Endothelial cell of umbilical vein (primary cell): Measurements from ENCODE around the gene RIOK1. TPM values are rescaled to one million over a fixed set of nuclear protein-coding genes. Genes with fewer than 3 reads are reported as not detected.

Source experiments
- BruUV-seq: library from RNA; stranded (reverse); fragments of 400-500 nt; replicated peaks from 2 replicates; lab custom pipeline; 2021; lab: Mats Ljungman, UMichigan
- CTCF ChIA-PET: fragments of 300-600, 350-600 bp; sonication (Branson Sonifier 250); formaldehyde crosslinking; loops from one replicate; lab custom pipeline; 2021; ENCODE audit warnings: antibody characterized with exemption, inconsistent platforms; lab: Charles Lee
- POLR2A ChIA-PET: fragments of 300-600, 350-600 bp; sonication (Branson Sonifier 250); formaldehyde crosslinking; loops from one replicate; lab custom pipeline; 2021; ENCODE audit warnings: antibody characterized with exemption, inconsistent platforms; lab: Charles Lee
- DNase-seq: peaks from one replicate; pipeline ENCODE4 v3.0.0-alpha.2; 2011; ENCODE audit warnings: low read depth, low spot score
- FAIRE-seq: peaks from 2 replicates; lab custom pipeline; 2011; peaks lifted over from hg19 to GRCh38; lab: Jason Lieb, UNC
- H2AFZ ChIP-seq: 2 replicates; pipeline ENCODE4 v1.6.0; 2012; ENCODE audit warnings: low read depth, low read length, control low read depth, inconsistent platforms
- H3K27ac ChIP-seq: 2 replicates; pipeline ENCODE4 v1.5.1; 2011; ENCODE audit warnings: low read depth, mild to moderate bottlenecking, control low read depth, low read length, moderate library complexity; ENCODE audit not compliant: insufficient read depth
- H3K27me3 ChIP-seq, 2 experiments: 2 replicates each; pipeline versions ENCODE4 v1.6.0 to v1.6.1; 2011; ENCODE audit warnings: low read length in 2 of 2, mixed read lengths in 1 of 2; ENCODE audit not compliant: control insufficient read depth in 2 of 2, insufficient read depth in 2 of 2
- H3K36me3 ChIP-seq, 2 experiments: 2 replicates in 1 of 2; 3 replicates in 1 of 2; pipeline ENCODE4 v1.5.1; 2011; ENCODE audit warnings: low read length in 2 of 2, mild to moderate bottlenecking in 1 of 2, moderate library complexity in 1 of 2; ENCODE audit not compliant: control insufficient read depth in 2 of 2, insufficient read depth in 2 of 2; ENCODE audit errors: extremely low read depth in 1 of 2
- H3K4me1 ChIP-seq: 3 replicates; pipeline ENCODE4 v1.5.1; 2011; ENCODE audit warnings: mild to moderate bottlenecking, low read length; ENCODE audit not compliant: control insufficient read depth, insufficient read depth; ENCODE audit errors: extremely low read depth
- H3K4me2 ChIP-seq: 2 replicates; pipeline ENCODE4 v1.6.1; 2011; ENCODE audit warnings: low read length, control low read depth, mixed read lengths; ENCODE audit not compliant: insufficient read depth
- H3K4me3 ChIP-seq, 3 experiments: fragments of 200-600 bp in 1 of 3; sonication (generic), shearing (Covaris generic) in 1 of 3; replicated peaks in 1 of 3; 2 replicates each; pipeline ENCODE4 v1.5.1; 2011 to 2016; ENCODE audit warnings: control low read depth in 3 of 3, low read length in 3 of 3, mild to moderate bottlenecking in 2 of 3, inconsistent platforms in 1 of 3, low read depth in 1 of 3, moderate library complexity in 1 of 3; ENCODE audit not compliant: insufficient read depth in 1 of 3
- H3K79me2 ChIP-seq: 2 replicates; pipeline ENCODE4 v1.6.0; 2012; ENCODE audit warnings: low read length, inconsistent platforms; ENCODE audit not compliant: control insufficient read depth, insufficient read depth
- H3K9ac ChIP-seq: replicated peaks from 2 replicates; pipeline ENCODE3; 2011; ENCODE audit warnings: low read length, control low read depth; ENCODE audit not compliant: insufficient read depth; ENCODE audit errors: extremely low read depth
- H3K9me1 ChIP-seq: replicated peaks from 3 replicates; pipeline ENCODE4 v1.6.0; 2011; ENCODE audit warnings: mild to moderate bottlenecking, low read length; ENCODE audit not compliant: control insufficient read depth, insufficient read depth; ENCODE audit errors: extremely low read depth
- H3K9me3 ChIP-seq: replicated peaks from 2 replicates; pipeline ENCODE4 v1.5.1; 2012; ENCODE audit warnings: low read length, inconsistent platforms; ENCODE audit not compliant: control insufficient read depth, insufficient read depth
- H4K20me1 ChIP-seq: replicated peaks from 2 replicates; pipeline ENCODE3; 2011; ENCODE audit warnings: mild to moderate bottlenecking, low read length; ENCODE audit not compliant: control insufficient read depth, insufficient read depth; ENCODE audit errors: extremely low read depth
- EZH2 ChIP-seq: IDR thresholded peaks from 2 replicates; pipeline ENCODE4 v1.6.1; 2012; ENCODE audit warnings: borderline replicate concordance, low read depth, mild to moderate bottlenecking, moderate library complexity, low read length, inconsistent platforms; ENCODE audit not compliant: severe bottlenecking
- FOS ChIP-seq: IDR thresholded peaks from 2 replicates; pipeline ENCODE4 v1.6.1; 2011; ENCODE audit warnings: mild to moderate bottlenecking, low read length, moderate library complexity, borderline replicate concordance; ENCODE audit not compliant: insufficient read depth
- GATA2 ChIP-seq: IDR thresholded peaks from 2 replicates; pipeline ENCODE4 v1.7.0; 2011; ENCODE audit warnings: low read depth, mild to moderate bottlenecking, moderate library complexity, mixed read lengths, low read length; ENCODE audit not compliant: insufficient read length, insufficient read depth
- JUN ChIP-seq: IDR thresholded peaks from 2 replicates; pipeline ENCODE4 v1.6.1; 2011; ENCODE audit warnings: borderline replicate concordance, low read depth; ENCODE audit not compliant: insufficient read length, insufficient read depth
- MYC ChIP-seq: IDR thresholded peaks from one replicate; pipeline ENCODE4 v1.6.1; 2011; ENCODE audit warnings: mild to moderate bottlenecking, low read depth, low read length
- POLR2A ChIP-seq: IDR thresholded peaks from 2 replicates; pipeline ENCODE4 v1.6.1; 2012; ENCODE audit warnings: low read depth, mild to moderate bottlenecking, control low read depth, low read length
- POLR2AphosphoS5 ChIP-seq: IDR thresholded peaks from 2 replicates; pipeline ENCODE4 v1.6.1; 2012; ENCODE audit warnings: low read depth, mild to moderate bottlenecking, control low read depth, low read length, moderate library complexity; ENCODE audit not compliant: insufficient read depth
- dilution Hi-C: fragments of 300-500 bp; cut with MboI; formaldehyde crosslinking; loops from one replicate; pipeline ENCODE4 v1.15.0; 2019; ENCODE audit warnings: low sequenced_read_pairs; ENCODE audit not compliant: extremely low pct_ligation_motif_present
- intact Hi-C: fragments of 100-400 bp; cut with micrococcal nuclease; formaldehyde crosslinking; loops from one replicate; pipeline ENCODE4 v1.10.0; 2022
- polyA plus RNA-seq, 4 experiments: library from polyadenylated mRNA; depleted of rRNA in 3 of 4; stranded (reverse) in 3 of 4; unstranded in 1 of 4; fragments of >200 nt; gene quantifications; 2 replicates each; pipeline versions ENCODE4 v1.2.1 to v1.2.3, GENCODE V29; 2011 to 2012; ENCODE audit warnings: missing spikeins in 1 of 4
- total RNA-seq: library from RNA; stranded (reverse); gene quantifications from 2 replicates; pipeline ENCODE4 v1.2.3, GENCODE V29; 2021
- TF ChIP-seq, protein P1 (sequence below): IDR thresholded peaks from 2 replicates; pipeline ENCODE4 v1.6.1; 2011; ENCODE audit not compliant: insufficient read depth, insufficient read length
- TF ChIP-seq, protein P2 (sequence below), 2 donors: IDR thresholded peaks; 1 replicate in 1 of 2; 2 replicates in 1 of 2; pipeline ENCODE4 v1.5.1; 2011; ENCODE audit warnings: low read length in 2 of 2, mild to moderate bottlenecking in 2 of 2, moderate library complexity in 2 of 2, control low read depth in 1 of 2, inconsistent platforms in 1 of 2, low read depth in 1 of 2; ENCODE audit not compliant: insufficient read depth in 1 of 2; ENCODE audit errors: extremely low read depth in 1 of 2

RIOK1 gene
- total and polyA plus RNA-seq, 2 donors (not counting 3 experiments of a cell fraction or from before 2014, with no cell fraction given) = 9.2 to 21.4 TPM

GRCh38 chr6:7391151-7391550 is 1.5 kb downstream of the RIOK1 start:
- H3K79me2 ChIP-seq = peaks cover 35% of the 10 kb centered on the region

More at GRCh38 chr6:7391151-7391550, 1.5 kb downstream of the RIOK1 start:
- Histone ChIP-seq H3K9ac (no peak overlapping the region), H3K27ac (no peak overlapping the region), H3K4me3 (peak overlapping the region in 1 of 3 experiments; percentile 30), H3K4me1 (peaks cover 13% of the 10 kb centered on the region), H3K9me1 (no peaks in the 10 kb centered on the region), H3K4me2 (peak overlapping the region; percentile 87), H4K20me1 (no peaks in the 10 kb centered on the region), H3K9me3 (no peaks in the 10 kb centered on the region), H2AFZ (no peak overlapping the region), H3K36me3 (peaks cover 0 to 8% of the 10 kb centered on the region in 2 experiments), H3K27me3 (no peaks in the 10 kb centered on the region)
- intact Hi-C loops (loop anchor here (10.0 kb wide), 1 partner anchor 674 kb away; the partner anchor contains the start of gene BLOC1S5), dilution Hi-C loops (no loop called here)
- ChIA-PET POLR2A (no interaction called here), CTCF (interaction anchor here (0.6 to 1.5 kb wide), 3 partner anchors 22 to 716 kb away, joined by 3 to 9 read pairs (median 3); partner anchors contain the start of gene SSR1)
- no TSS peak for BruUV-seq
- no peak for DNase-seq
- no peak for FAIRE-seq
- TF ChIP-seq, protein P1, sequence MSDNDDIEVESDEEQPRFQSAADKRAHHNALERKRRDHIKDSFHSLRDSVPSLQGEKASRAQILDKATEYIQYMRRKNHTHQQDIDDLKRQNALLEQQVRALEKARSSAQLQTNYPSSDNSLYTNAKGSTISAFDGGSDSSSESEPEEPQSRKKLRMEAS = no peak
- TF ChIP-seq, protein P2, sequence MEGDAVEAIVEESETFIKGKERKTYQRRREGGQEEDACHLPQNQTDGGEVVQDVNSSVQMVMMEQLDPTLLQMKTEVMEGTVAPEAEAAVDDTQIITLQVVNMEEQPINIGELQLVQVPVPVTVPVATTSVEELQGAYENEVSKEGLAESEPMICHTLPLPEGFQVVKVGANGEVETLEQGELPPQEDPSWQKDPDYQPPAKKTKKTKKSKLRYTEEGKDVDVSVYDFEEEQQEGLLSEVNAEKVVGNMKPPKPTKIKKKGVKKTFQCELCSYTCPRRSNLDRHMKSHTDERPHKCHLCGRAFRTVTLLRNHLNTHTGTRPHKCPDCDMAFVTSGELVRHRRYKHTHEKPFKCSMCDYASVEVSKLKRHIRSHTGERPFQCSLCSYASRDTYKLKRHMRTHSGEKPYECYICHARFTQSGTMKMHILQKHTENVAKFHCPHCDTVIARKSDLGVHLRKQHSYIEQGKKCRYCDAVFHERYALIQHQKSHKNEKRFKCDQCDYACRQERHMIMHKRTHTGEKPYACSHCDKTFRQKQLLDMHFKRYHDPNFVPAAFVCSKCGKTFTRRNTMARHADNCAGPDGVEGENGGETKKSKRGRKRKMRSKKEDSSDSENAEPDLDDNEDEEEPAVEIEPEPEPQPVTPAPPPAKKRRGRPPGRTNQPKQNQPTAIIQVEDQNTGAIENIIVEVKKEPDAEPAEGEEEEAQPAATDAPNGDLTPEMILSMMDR (IDR thresholded peaks at IDR 0.05; ENCODE audit: extremely low read depth in 1 of 2, insufficient read depth in 1 of 2, low read depth in 1 of 2, low read length in 2 of 2) = no peak
- TF ChIP-seq MYC (no peak), GATA2 (no peak), POLR2A (no peak), JUN (no peak), FOS (no peak), POLR2AphosphoS5 (no peak), EZH2 (no peak)
